NCI-H1417 (cell line): Measurements from ENCODE around the gene NHSL2.

Source experiments
- DNase-seq, 3 experiments: peaks; one replicate each; lab custom pipeline; 2025; lab: John Stamatoyannopoulos, UW

NHSL2 gene

DNA sequence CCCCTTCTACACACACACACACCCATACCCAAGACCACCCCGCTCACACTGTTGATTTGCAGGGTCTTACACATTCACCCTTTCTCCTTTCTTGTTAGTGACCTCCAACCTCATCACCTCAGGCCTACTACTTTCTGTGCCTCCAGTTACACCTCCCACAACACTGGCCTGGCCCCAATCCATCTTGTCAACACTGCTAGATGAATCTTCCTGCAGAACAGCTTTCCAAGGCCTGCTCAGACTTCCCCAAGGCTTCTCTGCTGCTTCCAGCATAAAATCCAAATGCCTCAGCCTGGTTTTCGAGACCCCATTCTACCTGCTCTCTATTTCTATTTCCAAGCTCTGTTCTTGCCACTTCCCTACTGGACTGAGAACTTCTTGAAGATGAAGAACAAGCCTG lies 79.9 kb downstream of the NHSL2 start:
- no peak for DNase-seq

DNA sequence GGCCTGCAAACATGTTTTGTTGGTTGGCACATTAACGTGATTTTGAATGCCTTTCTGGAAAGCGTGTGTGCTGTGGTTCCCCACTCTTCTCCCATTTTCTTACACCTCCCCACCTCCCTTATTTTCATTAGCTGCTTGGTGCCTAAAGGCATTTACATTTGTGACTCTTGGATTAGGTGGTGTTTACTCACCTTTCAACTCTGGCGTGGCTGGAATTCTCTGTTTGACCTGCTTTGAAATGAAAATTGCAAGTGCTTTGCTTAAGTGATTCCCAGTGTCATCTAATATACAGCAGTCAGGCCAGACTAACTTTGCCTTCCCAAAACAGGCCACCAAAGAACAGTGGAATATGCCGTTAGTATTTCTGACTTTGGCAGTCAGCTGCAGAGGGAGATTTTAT lies 80.5 kb downstream of the NHSL2 start:
- DNase-seq, result no peak

DNA sequence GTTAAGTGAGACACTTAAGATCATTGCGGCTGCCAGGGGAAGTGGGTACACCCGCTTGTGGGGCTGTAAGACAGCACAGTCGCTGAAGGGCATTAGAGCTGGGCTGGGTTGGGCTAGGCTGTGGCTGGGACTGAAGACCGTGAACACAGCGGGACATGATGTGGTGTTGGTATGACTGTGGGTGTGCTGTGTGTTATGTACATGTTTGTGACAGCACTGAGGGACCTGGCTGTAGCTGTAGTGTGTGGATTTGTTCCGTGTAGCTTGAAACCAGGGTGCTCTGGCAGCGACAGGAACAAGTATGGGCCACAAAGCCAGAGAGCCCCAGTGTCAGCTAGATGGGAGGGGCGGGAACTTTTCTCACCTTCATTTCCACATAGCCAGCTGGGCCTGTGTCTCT lies 82.1 kb downstream of the NHSL2 start:
- no peak for DNase-seq

GRCh38 chrX:71993371-71993770 lies 82.7 kb downstream of the NHSL2 start:
- DNase-seq, result no peak

GRCh38 chrX:71994601-71995000 lies 84.0 kb downstream of the NHSL2 start:
- DNase-seq, result no peak

DNA sequence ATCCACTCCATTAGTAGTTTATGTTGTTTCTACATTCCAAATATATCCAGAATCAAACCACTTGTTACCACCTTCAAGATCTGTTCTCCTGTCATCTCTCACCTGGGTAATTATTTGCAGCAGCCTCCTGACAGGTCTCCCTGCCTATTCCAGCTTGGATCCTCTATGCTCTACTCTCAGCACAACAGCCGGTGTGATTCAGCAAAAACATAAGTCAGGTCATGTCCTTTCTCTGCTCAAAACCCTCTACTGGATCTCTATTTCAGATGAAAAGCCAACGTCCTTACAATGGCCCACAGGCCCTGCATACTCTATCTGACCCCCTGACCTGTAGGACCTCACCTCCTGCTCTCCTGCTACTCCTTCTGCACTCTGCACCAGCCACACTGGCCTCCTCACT lies 84.5 kb downstream of the NHSL2 start:
- no peak for DNase-seq

- DNase-seq, result no peak
Measured at GRCh38 chrX:71996136-71996535, 85.5 kb downstream of the NHSL2 start.

GRCh38 chrX:71996826-71997225 lies 86.2 kb downstream of the NHSL2 start:
- DNase-seq, result no peak

- DNase-seq, result no peak
Measured at GRCh38 chrX:71997320-71997719, 86.7 kb downstream of the NHSL2 start.

DNA sequence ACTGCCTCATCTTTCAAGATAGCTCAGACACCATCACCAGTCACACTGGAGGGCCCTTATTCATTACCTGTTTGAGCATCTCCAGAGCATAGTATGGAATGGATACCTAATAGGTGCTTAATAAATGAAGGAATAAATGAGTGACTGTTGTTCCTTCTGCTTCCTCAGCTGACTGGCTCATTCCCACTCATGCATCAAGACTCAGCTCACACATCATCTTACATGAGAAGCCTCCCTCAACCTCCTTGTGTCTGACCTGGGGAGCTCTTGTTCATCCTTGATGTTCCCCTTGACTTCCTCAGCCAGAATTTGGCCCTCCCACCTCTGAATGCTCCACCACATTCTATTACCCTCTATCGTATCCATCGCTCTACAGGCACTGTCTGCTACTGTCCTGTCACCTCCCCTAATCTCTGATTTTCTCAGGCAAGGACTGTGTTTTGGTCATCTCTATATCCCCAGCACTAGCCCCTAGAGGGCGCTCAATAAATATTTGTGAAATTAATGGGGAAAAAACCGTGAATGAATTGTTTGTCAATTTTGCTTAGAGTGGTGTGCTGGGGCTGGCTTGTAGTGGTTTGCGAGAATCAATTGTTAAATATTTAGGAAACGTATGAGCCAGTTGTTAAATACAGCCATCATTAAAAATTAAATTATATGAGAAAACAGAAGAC lies 88.3 kb downstream of the NHSL2 start:
- peak; percentile 20 to 68 (median 46) for DNase-seq

DNA sequence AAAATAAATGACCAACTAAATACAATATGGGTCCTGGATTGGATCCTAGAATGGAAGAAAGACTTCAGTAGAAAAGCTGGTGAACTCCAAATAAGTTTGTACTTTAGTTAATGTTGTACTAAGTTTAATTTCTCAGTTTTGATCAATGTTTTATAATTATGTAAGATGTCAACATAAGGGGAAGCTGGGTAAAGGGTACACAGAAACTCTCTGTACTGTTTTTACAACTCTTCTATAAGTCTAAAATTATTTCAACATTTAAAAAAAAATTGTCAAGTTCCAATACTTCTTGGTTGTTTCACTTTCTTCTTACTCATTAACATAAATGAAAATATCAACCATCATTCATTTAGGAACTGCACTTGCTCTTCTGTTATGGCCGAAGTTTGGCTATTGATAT lies 88.9 kb downstream of the NHSL2 start:
- DNase-seq, result no peak

DNA sequence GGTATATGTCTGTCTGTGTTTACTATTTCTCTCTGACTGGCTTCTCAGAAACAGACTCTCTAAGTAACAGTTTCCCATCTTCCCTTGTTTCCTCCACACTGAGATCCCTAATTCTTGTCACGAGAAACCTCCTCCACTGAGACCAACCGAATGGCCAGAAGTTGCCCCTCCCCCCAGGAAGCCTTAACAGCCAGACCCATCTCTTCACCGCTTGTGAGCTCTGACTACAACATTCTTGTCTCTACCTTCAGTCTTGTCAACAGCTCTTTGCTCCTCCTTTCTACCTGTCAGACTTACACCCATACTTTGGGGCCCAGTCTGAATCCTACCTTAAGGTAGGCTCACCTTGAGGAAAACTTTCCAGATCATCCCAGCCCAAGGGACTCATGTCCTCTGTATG lies 90.8 kb downstream of the NHSL2 start:
- DNase-seq, result no peak

DNA sequence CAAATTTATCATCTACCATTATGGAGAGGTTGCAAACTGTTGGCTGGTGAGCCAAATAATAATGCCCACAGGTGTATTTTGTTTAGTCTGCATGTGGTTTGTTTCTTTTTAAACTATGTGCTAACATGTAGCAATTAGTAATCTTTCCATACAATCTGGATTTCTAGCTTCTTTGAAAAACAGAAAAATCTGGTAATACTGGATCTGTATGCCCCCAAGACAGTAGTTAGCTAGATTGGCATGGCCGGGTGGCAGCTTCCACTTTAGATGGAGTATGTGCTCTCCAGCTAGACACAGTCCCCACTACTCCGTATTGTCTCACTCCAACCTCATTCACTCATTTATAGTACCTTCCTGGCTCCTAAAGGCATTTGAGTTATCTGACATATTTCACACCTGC lies 91.3 kb downstream of the NHSL2 start:
- DNase-seq, result no peak

- no peak for DNase-seq
Measured at GRCh38 chrX:72002875-72003274, 92.2 kb downstream of the NHSL2 start.

DNA sequence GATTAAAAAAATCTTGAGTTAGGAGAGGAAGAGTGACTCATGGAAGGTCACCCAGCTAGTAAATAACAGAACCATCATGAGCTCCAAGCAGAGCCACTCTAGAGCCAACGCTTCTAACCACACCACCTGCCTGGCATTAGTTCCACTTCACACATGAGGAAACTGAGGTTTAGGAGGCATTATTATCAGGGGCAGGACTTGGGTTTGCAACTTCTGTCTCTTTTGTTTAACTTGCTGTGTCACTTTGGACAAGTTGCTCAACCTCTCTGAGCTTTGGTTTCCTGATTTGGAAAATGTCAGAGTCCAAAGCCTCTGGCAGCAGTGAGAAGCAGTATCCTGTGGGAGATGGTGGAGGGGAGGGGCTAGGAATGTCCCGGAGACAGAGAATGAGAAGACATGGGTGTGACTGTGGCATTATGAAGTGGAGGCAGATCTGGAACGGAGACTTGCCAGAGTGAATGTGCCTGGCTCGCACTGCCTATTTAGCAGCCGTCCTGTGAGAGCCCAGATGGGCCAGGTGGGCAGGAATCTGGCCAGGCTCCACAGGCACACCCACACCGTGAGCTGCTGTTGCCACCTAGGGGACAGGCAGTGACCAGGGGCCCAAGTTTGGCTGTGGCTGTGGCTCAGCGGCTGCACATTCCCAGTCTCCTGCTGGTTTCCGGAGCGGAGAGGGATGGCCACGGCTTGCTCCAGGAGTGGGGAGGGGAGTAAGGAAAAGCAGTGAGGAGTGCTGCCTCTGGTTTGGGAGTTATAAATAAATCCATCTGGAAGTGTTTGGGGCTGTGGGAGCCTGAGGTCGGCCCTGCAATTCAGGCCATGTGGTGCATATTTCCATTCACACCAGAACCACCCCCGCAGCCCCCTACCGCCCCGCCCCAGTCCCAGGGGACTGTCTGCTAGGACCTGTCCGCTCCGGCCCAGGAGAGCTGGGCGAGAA lies 93.4 kb downstream of the NHSL2 start:
- no peak for DNase-seq

DNA sequence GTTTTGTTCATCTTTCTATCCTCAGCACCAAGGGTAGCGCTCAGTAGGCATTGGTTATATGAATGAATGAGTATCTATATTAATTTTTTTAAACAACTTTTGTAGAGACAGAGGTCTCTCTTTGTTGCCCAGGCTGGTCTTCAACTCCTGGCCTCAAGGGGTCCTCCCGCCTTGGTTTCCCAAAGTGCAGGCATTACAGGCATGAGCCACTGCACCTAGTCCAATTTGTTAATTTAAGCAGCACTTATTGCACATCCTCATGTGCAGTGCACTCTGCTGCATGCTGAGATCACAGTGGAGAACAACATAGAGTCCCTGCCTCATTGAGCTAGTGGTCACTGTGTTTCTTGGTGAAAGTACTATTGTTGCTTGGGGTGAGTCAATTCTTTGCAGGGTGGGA lies 94.4 kb downstream of the NHSL2 start:
- DNase-seq, result no peak

DNA sequence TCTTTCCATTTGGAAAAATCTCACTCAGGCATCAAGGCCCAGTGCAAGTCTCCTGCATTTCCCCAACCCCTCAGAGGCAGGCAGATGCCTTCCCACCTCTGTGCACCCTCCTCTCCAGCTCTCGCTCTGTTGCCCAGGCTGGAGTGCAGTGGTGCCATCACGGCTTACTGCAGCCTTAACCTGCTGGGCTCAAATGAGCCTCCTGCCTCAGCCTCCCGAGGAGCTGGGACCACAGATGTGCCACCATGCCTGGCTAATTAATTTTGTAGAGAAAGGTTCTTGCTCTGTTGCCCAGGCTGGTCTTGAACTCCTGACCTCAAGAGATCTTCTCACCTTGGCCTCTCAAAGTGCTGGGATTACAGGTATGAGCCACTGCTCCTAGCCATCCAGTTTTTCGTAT lies 95.8 kb downstream of the NHSL2 start:
- DNase-seq, result no peak

GRCh38 chrX:72009731-72010130 lies 99.1 kb downstream of the NHSL2 start:
- no peak for DNase-seq

- DNase-seq, result no peak
Measured at GRCh38 chrX:72011734-72012133, 101.1 kb downstream of the NHSL2 start.

- DNase-seq, result no peak
Measured at GRCh38 chrX:72015383-72015782, 104.7 kb downstream of the NHSL2 start.

DNA sequence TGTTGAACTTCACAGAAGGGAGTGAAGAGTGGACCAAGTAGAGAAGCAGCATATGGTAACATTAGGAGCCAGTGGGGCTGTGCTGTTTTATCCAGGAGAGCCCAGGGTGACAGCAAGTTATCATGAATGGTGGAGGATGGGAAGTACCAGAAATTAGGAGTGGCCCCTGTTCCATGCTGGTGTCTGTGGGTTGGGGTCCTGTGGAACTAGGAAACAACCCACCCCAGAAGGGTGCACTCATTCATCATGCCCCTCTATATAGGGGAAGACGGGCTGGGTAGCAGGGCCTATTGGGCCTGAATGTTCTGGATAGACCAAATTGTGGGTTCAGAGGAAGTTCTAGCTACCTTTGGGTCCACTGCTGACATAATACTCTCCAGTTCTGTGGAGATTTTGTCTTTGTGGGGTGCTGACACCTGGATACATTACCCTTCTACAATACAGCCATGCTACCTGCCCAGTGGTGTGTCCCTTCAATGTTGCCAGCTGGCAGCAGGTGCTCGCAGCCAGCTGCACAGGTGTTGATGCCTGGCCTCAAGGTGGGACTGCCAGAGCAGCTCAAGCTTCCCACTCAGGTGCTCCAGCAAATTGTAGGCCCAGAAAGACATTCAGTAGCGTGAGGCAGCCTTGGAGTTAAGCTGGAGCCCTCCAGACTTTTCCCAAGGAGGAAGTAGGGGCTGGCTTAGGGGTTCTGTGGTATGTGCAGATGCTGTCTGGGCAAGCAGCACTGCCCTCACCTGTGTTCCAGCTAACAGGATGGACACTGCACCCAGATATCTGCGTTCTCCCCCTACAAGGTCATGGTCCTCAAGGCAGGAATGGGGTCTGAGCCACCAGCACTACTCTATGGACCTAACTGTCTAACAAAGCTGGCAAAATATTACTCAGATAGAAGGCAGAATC lies 106.5 kb downstream of the NHSL2 start:
- DNase-seq, result no peak
